Measurements from ENCODE around the gene OR2T6.

OR2T6 gene, protein sequence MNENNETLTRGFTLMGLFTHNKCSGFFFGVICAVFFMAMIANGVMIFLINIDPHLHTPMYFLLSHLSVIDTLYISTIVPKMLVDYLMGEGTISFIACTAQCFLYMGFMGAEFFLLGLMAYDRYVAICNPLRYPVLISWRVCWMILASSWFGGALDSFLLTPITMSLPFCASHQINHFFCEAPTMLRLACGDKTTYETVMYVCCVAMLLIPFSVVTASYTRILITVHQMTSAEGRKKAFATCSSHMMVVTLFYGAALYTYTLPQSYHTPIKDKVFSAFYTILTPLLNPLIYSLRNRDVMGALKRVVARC

DNA sequence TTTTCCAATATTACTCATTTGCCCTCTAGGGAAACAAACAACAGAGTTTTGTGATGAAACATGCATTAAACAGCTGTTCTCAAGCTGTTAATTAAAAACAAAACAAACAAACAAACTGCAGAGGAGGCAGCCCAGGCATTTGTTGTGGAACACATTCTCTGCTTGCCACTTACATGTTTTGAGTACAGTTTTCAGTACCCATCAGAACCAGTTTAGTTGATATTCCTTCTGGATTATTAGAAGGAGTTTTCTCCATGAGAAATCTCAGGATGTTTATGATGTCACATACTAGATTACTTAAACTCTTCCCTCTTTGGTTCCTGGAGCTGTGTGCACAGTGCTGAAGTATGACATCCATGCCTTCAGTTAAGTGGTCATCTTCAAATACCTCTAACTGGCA lies at the start of gene OR2T6:
OR2T6 (plus strand) TSS at position 301 of the 400 bp plus-strand sequence. CDS start 11,863 bp downstream, outside the sequence.
- DNase-seq (ENCODE audit: low spot score), result no peak
- Mint-ChIP-seq H3K27me3 (ENCODE audit: low read depth) (no peaks in the 10 kb centered on the region), H3K4me1 (ENCODE audit: low read depth) (peaks cover 2% of the 10 kb centered on the region), H3K4me3 (no peak within 1 kb of the TSS), H3K27ac (no peak within 1 kb of the TSS), H3K36me3 (ENCODE audit: low read depth) (no peaks in the 10 kb centered on the region), H3K9me3 (no peaks in the 10 kb centered on the region)

DNA sequence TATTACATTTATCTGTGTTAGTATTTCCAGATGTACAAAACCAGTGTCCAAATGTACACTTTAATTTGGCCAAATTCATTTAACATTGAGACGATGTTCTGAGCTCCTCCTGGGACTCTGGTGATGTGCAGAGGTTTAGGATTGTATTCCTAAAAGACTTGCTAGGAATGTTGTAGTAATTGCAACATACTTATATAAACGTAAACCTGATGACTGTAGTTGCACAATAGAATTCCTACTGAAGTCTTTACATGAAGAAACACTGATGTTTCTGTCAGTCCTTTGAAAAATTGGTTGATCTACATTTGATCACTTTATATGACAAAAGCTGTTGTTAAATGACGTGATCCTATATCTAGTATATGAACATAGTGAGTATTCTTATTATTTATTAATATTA lies 32.1 kb upstream of the OR2T6 start:
- DNase-seq (ENCODE audit: low spot score), result no peak
- no peaks in the 10 kb centered on the region for H3K36me3 Mint-ChIP-seq (ENCODE audit: low read depth)
- no peak overlapping the region for H3K27ac Mint-ChIP-seq
- H3K9me3 Mint-ChIP-seq, result no peaks in the 10 kb centered on the region
- no peak overlapping the region for H3K4me3 Mint-ChIP-seq
- no peaks in the 10 kb centered on the region for H3K4me1 Mint-ChIP-seq (ENCODE audit: low read depth)
- H3K27me3 Mint-ChIP-seq (ENCODE audit: low read depth), result no peaks in the 10 kb centered on the region

DNA sequence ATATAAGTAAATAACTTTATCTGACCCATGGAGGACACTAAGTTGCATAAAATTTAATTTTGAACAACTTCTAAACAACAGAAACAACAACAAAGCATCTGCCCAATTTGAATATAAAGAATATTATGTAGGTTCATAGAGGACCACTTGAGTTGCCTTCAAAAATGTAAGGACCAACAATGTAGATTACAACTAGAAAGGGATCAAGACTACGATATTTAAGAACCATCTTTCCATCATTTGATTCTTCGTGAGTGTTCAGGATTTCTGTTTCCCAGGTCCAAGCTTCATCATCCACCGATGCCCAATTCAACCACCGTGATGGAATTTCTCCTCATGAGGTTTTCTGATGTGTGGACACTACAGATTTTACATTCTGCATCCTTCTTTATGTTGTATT lies 27.1 kb upstream of the OR2T6 start, which contains the start of gene OR14C36:
OR14C36 (plus strand) TSS at position 301 of the 400 bp plus-strand sequence; CDS start at position 301, 0 bp downstream.
- Mint-ChIP-seq H3K36me3 (ENCODE audit: low read depth) (no peaks in the 10 kb centered on the region), H3K27me3 (ENCODE audit: low read depth) (no peaks in the 10 kb centered on the region), H3K27ac (no peak within 1 kb of the TSS), H3K4me1 (ENCODE audit: low read depth) (no peaks in the 10 kb centered on the region), H3K4me3 (no peak within 1 kb of the TSS), H3K9me3 (no peaks in the 10 kb centered on the region)
- no peak for DNase-seq (ENCODE audit: low spot score)

DNA sequence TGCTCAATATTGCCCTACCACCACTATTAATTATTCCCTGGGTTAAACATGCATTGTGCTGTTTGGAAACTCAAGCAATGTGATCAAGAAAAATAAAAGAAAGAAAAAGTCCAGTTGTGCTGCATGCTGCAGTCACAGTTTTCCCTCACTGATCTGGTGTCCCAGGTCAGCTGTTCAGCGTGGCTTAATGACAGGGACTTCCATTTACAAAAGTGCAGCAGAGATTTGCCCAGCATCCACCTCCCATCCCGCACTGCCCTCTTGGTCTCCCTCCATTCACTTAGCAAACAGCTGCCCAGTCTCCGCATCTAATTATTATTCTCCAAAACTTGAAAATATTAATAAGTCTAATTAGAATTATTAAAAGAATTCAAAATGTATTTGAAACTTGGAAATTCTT lies 16.1 kb upstream of the OR2T6 start:
- Mint-ChIP-seq H3K27me3 (ENCODE audit: low read depth) (no peaks in the 10 kb centered on the region), H3K4me1 (ENCODE audit: low read depth) (no peaks in the 10 kb centered on the region), H3K4me3 (no peak overlapping the region), H3K36me3 (ENCODE audit: low read depth) (no peaks in the 10 kb centered on the region), H3K9me3 (no peaks in the 10 kb centered on the region), H3K27ac (no peak overlapping the region)
- DNase-seq (ENCODE audit: low spot score), result no peak

DNA sequence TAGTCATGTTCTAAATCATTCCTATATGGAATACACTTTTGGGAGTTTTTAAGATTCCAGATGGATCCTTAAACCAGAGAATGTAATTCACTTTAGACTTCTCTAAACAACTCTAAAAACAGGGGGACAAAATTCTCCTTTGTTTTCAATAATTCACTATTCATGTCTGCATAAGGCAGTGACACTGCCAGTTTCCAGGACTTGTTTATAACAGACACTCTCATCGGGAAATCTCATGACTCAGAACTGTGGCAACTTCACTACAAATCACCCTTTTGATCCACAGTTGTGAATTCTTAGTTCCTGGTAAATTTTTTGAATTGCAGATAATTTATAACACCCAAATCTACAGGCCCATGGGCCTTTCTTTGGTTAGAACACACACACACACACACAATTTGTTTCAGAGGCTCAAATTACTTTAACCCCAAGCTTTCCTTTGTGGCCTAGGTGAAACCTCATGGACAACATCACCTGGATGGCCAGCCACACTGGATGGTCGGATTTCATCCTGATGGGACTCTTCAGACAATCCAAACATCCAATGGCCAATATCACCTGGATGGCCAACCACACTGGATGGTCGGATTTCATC lies 14.3 kb upstream of the OR2T6 start, which contains the start of gene OR2T4:
OR2T4 (plus strand) TSS at position 545 of the 595 bp plus-strand sequence; CDS start at position 545, 0 bp downstream.
- H3K36me3 Mint-ChIP-seq (ENCODE audit: low read depth), result no peaks in the 10 kb centered on the region
- no peaks in the 10 kb centered on the region for H3K27me3 Mint-ChIP-seq (ENCODE audit: low read depth)
- H3K4me1 Mint-ChIP-seq (ENCODE audit: low read depth), result no peaks in the 10 kb centered on the region
- no peaks in the 10 kb centered on the region for H3K9me3 Mint-ChIP-seq
- no peak within 1 kb of the TSS for H3K27ac Mint-ChIP-seq
- H3K4me3 Mint-ChIP-seq, result no peak within 1 kb of the TSS
- no peak for DNase-seq (ENCODE audit: low spot score)

DNA sequence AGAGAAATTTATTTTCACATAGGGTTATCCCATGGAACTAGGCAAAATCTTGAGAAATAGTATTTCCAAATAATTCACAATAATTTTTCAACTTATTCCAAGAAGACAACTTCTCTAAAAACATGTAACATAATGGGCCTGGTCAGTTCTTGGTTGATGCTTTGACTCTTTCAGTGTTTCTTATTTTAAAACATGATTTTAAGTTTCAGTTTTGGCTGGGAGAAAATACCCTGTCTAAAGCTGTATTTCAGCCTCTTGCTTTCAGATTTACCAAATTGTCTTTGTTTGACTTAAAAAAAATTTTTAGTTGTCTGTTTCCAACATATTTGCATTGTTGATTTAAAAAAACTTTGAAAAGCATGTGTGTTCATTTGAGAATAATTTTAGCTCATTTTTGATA lies 8.9 kb upstream of the OR2T6 start:
- Mint-ChIP-seq H3K27me3 (ENCODE audit: low read depth) (no peaks in the 10 kb centered on the region), H3K36me3 (ENCODE audit: low read depth) (no peaks in the 10 kb centered on the region), H3K4me1 (ENCODE audit: low read depth) (no peaks in the 10 kb centered on the region), H3K9me3 (no peaks in the 10 kb centered on the region), H3K4me3 (no peak overlapping the region), H3K27ac (no peak overlapping the region)
- DNase-seq (ENCODE audit: low spot score), result no peak

DNA sequence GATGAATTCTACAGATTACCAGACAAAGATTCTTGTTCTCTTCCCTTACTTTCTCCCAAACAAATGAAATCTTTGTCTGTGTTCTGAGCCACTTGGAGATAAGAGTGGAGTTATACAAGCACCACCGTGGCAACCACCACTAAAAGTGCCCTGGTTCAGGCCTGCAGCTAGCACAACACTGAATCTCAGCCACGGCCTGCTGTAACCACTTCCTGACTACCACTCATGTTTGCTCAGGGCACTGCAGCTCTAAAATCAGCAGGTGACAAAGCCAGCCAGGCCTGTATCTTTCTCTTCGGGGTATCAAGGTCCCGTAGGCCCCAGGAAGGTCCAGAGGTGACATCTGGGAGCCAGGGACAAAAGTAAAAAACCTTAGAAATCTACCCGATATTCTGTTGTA lies 3.2 kb upstream of the OR2T6 start:
- DNase-seq (ENCODE audit: low spot score), result no peak
- Mint-ChIP-seq H3K27ac (no peak overlapping the region), H3K27me3 (ENCODE audit: low read depth) (no peaks in the 10 kb centered on the region), H3K4me3 (no peak overlapping the region), H3K9me3 (no peaks in the 10 kb centered on the region), H3K36me3 (ENCODE audit: low read depth) (no peaks in the 10 kb centered on the region), H3K4me1 (ENCODE audit: low read depth) (peaks cover 2% of the 10 kb centered on the region)

DNA sequence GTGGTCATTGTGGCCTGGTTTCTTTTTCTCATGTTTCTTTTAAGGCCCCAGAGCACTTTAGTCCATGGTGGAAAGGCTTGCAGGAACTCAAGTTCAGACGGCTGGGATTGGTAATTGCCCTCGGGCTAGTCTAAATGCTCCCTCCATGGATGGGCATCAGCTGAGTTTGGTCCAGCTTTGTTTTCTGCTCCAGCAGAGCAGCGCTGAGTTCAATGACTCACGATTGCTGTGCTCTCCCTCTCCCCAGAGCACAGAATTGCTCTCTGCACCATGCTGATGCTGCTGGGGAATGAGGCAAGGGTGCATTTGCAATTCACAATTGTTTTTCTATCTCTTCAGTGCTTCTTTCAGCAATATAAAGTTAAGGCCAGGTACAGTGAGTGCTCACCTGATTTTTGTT lies 1.8 kb upstream of the OR2T6 start:
- H3K27ac Mint-ChIP-seq, result no peak overlapping the region
- no peaks in the 10 kb centered on the region for H3K27me3 Mint-ChIP-seq (ENCODE audit: low read depth)
- peaks cover 2% of the 10 kb centered on the region for H3K4me1 Mint-ChIP-seq (ENCODE audit: low read depth)
- no peaks in the 10 kb centered on the region for H3K9me3 Mint-ChIP-seq
- no peaks in the 10 kb centered on the region for H3K36me3 Mint-ChIP-seq (ENCODE audit: low read depth)
- no peak overlapping the region for H3K4me3 Mint-ChIP-seq
- no peak for DNase-seq (ENCODE audit: low spot score)

DNA sequence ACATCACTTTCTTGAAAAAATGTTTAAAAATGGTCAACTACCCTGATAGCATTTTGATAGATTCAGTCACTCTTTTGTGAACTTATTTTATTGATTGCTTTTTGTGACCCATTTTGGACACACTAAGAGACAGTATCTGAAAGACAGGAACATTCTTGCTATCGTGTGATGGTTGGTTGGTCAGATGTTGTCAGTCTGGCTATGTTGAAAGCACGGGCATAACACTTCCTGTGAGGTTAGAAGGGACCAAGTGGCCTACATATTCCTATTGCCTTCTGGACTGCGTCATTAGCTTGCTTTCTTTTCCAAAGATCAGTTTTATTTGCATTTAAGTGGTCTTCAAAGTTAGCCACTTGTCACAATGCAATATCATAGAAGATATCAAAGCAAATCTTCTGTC lies 1.4 kb downstream of the OR2T6 start:
- Mint-ChIP-seq H3K27me3 (ENCODE audit: low read depth) (no peaks in the 10 kb centered on the region), H3K4me1 (ENCODE audit: low read depth) (peaks cover 2% of the 10 kb centered on the region), H3K36me3 (ENCODE audit: low read depth) (no peaks in the 10 kb centered on the region), H3K4me3 (no peak overlapping the region), H3K27ac (no peak overlapping the region), H3K9me3 (no peaks in the 10 kb centered on the region)
- no peak for DNase-seq (ENCODE audit: low spot score)

DNA sequence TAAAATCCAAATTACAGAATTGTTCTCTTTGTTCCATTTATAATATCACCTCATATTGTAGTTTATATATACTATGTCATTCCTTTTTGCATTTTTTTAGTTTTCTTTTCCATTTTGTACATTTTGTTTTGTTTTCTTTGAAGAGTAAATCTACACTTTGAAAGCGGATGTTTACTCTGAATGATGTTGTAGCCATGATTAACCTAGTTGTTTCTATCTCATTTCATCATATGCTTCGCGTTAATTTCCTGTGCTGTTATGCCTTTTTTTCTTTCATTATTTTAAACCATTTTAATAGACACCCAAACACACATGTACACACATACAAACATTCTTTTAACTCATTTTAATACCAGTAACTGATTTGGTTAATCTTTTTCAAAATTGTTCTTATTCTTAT lies 5.3 kb downstream of the OR2T6 start:
- no peak overlapping the region for H3K27ac Mint-ChIP-seq
- no peaks in the 10 kb centered on the region for H3K4me1 Mint-ChIP-seq (ENCODE audit: low read depth)
- H3K27me3 Mint-ChIP-seq (ENCODE audit: low read depth), result no peaks in the 10 kb centered on the region
- no peak for DNase-seq (ENCODE audit: low spot score)
- no peaks in the 10 kb centered on the region for H3K36me3 Mint-ChIP-seq (ENCODE audit: low read depth)
- no peak overlapping the region for H3K4me3 Mint-ChIP-seq
- H3K9me3 Mint-ChIP-seq, result no peaks in the 10 kb centered on the region

DNA sequence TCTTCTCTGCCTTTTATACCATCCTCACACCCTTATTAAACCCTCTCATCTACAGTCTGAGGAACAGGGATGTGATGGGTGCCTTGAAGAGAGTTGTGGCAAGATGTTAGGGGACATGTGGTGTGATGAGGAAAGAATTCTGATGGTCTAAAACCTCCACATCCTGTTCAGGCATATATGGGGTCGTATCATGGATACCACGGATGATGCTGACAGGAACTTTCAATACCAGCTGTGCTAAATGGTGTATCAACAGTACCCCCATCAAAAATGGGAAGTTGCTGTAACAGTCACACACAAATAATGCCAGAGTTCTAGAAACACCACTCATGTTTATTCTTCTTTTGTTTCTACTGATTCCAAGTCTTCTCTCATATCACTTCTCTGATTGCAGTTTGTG lies 12.9 kb downstream of the OR2T6 start:
- Mint-ChIP-seq H3K4me1 (ENCODE audit: low read depth) (no peaks in the 10 kb centered on the region), H3K4me3 (no peak overlapping the region), H3K27ac (no peak overlapping the region), H3K36me3 (ENCODE audit: low read depth) (no peaks in the 10 kb centered on the region), H3K27me3 (ENCODE audit: low read depth) (no peaks in the 10 kb centered on the region), H3K9me3 (no peaks in the 10 kb centered on the region)
- no peak for DNase-seq (ENCODE audit: low spot score)

DNA sequence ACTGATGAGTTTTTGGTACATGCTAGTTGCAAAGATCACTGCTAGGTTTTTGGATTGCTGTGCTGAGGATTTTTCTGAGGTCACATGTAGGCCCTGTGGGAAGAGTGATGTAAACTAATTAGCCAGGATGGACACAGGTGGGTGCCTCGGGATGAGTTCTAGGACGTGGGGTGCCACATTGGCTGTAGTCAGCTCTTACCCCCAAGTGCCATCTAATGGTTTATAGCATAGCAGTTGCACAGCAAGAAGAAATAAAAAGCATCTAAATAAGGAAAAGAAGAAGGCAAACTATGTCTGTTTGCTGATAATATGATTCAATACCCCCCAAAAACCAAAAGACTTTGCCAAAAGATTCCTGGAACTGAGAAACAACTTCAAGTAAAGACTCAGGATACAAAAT lies 17.5 kb downstream of the OR2T6 start:
- H3K9me3 Mint-ChIP-seq, result no peaks in the 10 kb centered on the region
- H3K27ac Mint-ChIP-seq, result no peak overlapping the region
- no peaks in the 10 kb centered on the region for H3K27me3 Mint-ChIP-seq (ENCODE audit: low read depth)
- H3K36me3 Mint-ChIP-seq (ENCODE audit: low read depth), result no peaks in the 10 kb centered on the region
- no peak overlapping the region for H3K4me3 Mint-ChIP-seq
- no peaks in the 10 kb centered on the region for H3K4me1 Mint-ChIP-seq (ENCODE audit: low read depth)
- DNase-seq (ENCODE audit: low spot score), result no peak

DNA sequence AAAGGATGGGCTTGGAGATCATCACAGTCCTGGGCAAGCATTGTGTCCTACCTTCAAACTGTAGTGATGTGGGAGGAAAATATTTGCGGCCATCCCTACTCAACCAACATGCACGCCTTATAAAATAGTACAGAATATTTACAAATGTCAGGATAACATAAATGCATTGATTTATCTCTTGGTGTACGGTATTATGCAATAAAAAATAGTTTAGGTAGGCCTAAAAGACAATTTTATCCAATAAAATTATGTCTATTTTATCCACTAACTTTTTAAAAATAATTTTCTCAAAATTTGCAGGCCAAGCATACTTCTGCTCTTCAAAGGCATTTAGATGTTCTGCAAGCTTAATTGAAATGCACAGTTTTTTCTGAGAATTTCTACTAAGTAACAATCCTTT lies 27.2 kb downstream of the OR2T6 start, which contains the start of gene OR2T1:
OR2T1 (plus strand) TSS at position 301 of the 400 bp plus-strand sequence. CDS start 3,100 bp downstream, outside the sequence.
- peaks cover 3% of the 10 kb centered on the region for H3K4me1 Mint-ChIP-seq (ENCODE audit: low read depth)
- DNase-seq (ENCODE audit: low spot score), result no peak
- no peak within 1 kb of the TSS for H3K27ac Mint-ChIP-seq
- no peaks in the 10 kb centered on the region for H3K36me3 Mint-ChIP-seq (ENCODE audit: low read depth)
- H3K4me3 Mint-ChIP-seq, result no peak within 1 kb of the TSS
- H3K27me3 Mint-ChIP-seq (ENCODE audit: low read depth), result no peaks in the 10 kb centered on the region
- H3K9me3 Mint-ChIP-seq, result peaks cover 5% of the 10 kb centered on the region

DNA sequence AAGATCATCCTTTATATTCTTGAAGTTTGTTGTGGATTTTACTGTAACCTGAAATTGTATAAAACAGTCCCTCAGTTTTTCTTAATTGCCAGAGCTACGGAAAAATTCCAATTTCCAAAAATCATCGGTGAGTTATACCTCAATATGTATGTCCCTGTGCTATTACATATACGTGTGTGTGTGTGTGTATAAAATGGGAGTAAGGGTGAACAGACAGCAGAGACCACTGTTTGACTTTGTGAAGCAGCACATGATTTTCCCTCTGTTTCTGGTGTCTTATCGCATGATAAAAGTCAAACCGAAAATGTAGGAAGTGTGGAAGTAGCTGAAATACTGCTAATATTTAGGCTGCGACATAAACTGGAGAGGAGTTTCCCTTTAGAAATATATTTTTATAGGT lies 28.5 kb downstream of the OR2T6 start:
- Mint-ChIP-seq H3K27me3 (ENCODE audit: low read depth) (no peaks in the 10 kb centered on the region), H3K9me3 (peaks cover 5% of the 10 kb centered on the region), H3K4me3 (no peak overlapping the region), H3K36me3 (ENCODE audit: low read depth) (no peaks in the 10 kb centered on the region), H3K27ac (no peak overlapping the region), H3K4me1 (ENCODE audit: low read depth) (peaks cover 3% of the 10 kb centered on the region)
- DNase-seq (ENCODE audit: low spot score), result no peak
